Gastrocnemius medialis (tissue), 4 donors: ENCODE measurements around the gene SFXN4.

Experiments used
- POLR2A ChIP-seq, 2 donors: fragments of 450-650 bp; IDR thresholded peaks; one replicate each; pipeline ENCODE4 v1.6.1; 2017; ENCODE audit warnings: antibody characterized with exemption in 2 of 2, mild to moderate bottlenecking in 2 of 2, moderate library complexity in 2 of 2
- TF ChIP-seq, protein P1 (sequence below), 5 experiments: fragments of 450-650 bp in 3 of 5; fragments of 200-600 bp in 2 of 5; sonication (generic) in 2 of 5; IDR thresholded peaks in 4 of 5; conservative IDR thresholded peaks in 1 of 5; 1 replicate in 4 of 5; 2 replicates in 1 of 5; pipeline ENCODE4 v1.5.1; 2016 to 2019; ENCODE audit warnings: antibody characterized with exemption in 5 of 5, mild to moderate bottlenecking in 3 of 5, moderate library complexity in 3 of 5

DNA sequence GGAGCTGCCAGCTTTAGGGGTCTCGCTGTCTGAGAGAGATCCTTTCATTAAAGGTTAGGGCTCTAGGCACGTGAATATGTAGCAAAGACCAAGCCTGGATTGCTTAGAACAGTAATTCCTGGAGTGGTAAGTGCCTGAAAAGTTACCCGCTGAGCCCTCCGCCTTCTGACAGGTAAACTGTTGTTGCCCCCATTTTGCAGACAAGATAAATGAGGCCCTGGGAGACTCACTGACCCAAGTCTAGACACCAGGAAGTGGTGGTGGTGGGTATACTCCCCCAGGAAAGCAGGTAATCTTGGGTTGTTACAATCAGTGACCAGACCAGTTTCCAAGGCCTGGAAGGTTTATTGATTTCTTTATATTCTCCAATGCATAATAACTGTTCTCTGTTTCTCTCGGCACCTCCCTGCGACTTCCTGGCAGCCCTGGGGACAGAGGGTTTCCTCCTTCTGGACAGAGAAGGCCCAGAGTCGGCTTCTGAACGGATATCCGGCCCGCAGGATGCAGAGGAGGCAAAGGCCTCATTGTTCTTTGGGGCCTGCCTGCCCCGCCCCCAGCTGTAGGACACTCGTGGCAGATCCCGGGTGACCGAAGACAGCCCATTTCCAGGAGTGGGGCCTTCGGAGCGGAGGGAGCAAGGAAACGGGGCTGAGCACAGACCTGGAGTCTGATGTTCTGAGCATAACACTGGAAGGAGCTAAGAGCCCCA lies 40.5 kb upstream of the SFXN4 start:
- TF ChIP-seq, protein P1, sequence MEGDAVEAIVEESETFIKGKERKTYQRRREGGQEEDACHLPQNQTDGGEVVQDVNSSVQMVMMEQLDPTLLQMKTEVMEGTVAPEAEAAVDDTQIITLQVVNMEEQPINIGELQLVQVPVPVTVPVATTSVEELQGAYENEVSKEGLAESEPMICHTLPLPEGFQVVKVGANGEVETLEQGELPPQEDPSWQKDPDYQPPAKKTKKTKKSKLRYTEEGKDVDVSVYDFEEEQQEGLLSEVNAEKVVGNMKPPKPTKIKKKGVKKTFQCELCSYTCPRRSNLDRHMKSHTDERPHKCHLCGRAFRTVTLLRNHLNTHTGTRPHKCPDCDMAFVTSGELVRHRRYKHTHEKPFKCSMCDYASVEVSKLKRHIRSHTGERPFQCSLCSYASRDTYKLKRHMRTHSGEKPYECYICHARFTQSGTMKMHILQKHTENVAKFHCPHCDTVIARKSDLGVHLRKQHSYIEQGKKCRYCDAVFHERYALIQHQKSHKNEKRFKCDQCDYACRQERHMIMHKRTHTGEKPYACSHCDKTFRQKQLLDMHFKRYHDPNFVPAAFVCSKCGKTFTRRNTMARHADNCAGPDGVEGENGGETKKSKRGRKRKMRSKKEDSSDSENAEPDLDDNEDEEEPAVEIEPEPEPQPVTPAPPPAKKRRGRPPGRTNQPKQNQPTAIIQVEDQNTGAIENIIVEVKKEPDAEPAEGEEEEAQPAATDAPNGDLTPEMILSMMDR (IDR thresholded peaks at IDR 0.05 in 4 of 5, conservative IDR thresholded peaks at IDR 0.05 in 1 of 5): no peak
- TF ChIP-seq POLR2A (IDR thresholded peaks at IDR 0.05): no peak
